Liver (tissue), 9 donors: Measurements from ENCODE around the gene PCDHA11. TPM values are rescaled to one million over a fixed set of nuclear protein-coding genes. Genes with fewer than 3 reads are reported as not detected.

Experiments
- DNase-seq: peaks from one replicate; pipeline ENCODE4 v3.0.0-alpha.2; 2017; ENCODE audit warnings: low spot score
- H3K27ac ChIP-seq, 2 donors: one replicate each; pipeline ENCODE4 v1.7.0; 2013; ENCODE audit warnings: inconsistent platforms in 2 of 2, low read length in 2 of 2, control low read depth in 1 of 2, low read depth in 1 of 2, mild to moderate bottlenecking in 1 of 2
- H3K27me3 ChIP-seq, 4 donors: one replicate each; pipeline versions ENCODE4 v1.6.1 to v1.7.0; 2013; ENCODE audit warnings: low read length in 3 of 4, inconsistent platforms in 1 of 4, mild to moderate bottlenecking in 1 of 4, moderate library complexity in 1 of 4; ENCODE audit not compliant: control insufficient read depth in 4 of 4, insufficient read depth in 4 of 4
- H3K36me3 ChIP-seq, 4 donors: one replicate each; pipeline versions ENCODE4 v1.6.1 to v1.7.0; 2013; ENCODE audit warnings: low read length in 3 of 4, mild to moderate bottlenecking in 3 of 4, low read depth in 1 of 4, moderate library complexity in 1 of 4; ENCODE audit not compliant: control insufficient read depth in 4 of 4, insufficient read depth in 3 of 4
- H3K4me1 ChIP-seq, 4 donors: one replicate each; pipeline versions ENCODE4 v1.6.1 to v1.7.0; 2013; ENCODE audit warnings: low read length in 3 of 4, mild to moderate bottlenecking in 3 of 4, moderate library complexity in 1 of 4; ENCODE audit not compliant: control insufficient read depth in 4 of 4, insufficient read depth in 4 of 4
- H3K4me3 ChIP-seq, 3 donors: one replicate each; pipeline versions ENCODE4 v1.6.1 to v1.7.0; 2013; ENCODE audit warnings: low read length in 3 of 3, control low read depth in 1 of 3, low read depth in 1 of 3, mild to moderate bottlenecking in 1 of 3
- H3K9ac ChIP-seq, 2 donors: one replicate each; pipeline ENCODE4 v1.7.0; 2013; ENCODE audit warnings: low read length in 2 of 2, mild to moderate bottlenecking in 2 of 2, moderate library complexity in 2 of 2, control low read depth in 1 of 2, low read depth in 1 of 2
- H3K9me3 ChIP-seq, 4 donors: one replicate each; pipeline versions ENCODE4 v1.6.1 to v1.7.0; 2013; ENCODE audit warnings: low read length in 3 of 4; ENCODE audit not compliant: control insufficient read depth in 4 of 4
- EGR1 ChIP-seq, 2 donors: IDR thresholded peaks; 2 replicates each; pipeline ENCODE4 v1.6.1; 2016 to 2018; ENCODE audit warnings: antibody characterized with exemption in 2 of 2, low read depth in 2 of 2
- FOXA1 ChIP-seq: IDR thresholded peaks from 2 replicates; pipeline ENCODE4 v1.6.1; 2016; ENCODE audit warnings: antibody characterized with exemption
- FOXA2 ChIP-seq: IDR thresholded peaks from 2 replicates; pipeline ENCODE4 v1.6.1; 2016; ENCODE audit warnings: antibody characterized with exemption
- GABPA ChIP-seq, 2 donors: IDR thresholded peaks in 1 of 2; conservative IDR thresholded peaks in 1 of 2; 2 replicates each; pipeline ENCODE4 v1.6.1; 2016; ENCODE audit warnings: antibody characterized with exemption in 2 of 2, mild to moderate bottlenecking in 1 of 2, moderate library complexity in 1 of 2
- HNF4A ChIP-seq, 2 donors: conservative IDR thresholded peaks; 2 replicates each; pipeline ENCODE4 v1.6.1; 2016; ENCODE audit warnings: antibody characterized with exemption in 2 of 2, mild to moderate bottlenecking in 2 of 2
- HNF4G ChIP-seq: IDR thresholded peaks from 2 replicates; pipeline ENCODE4 v1.6.1; 2016; ENCODE audit warnings: antibody characterized with exemption
- JUND ChIP-seq, 2 donors: IDR thresholded peaks; 2 replicates each; pipeline ENCODE4 v1.6.1; 2016; ENCODE audit warnings: antibody characterized with exemption in 2 of 2
- MAX ChIP-seq: IDR thresholded peaks from 2 replicates; pipeline ENCODE4 v1.6.1; 2016; ENCODE audit warnings: antibody characterized with exemption
- RAD21 ChIP-seq, 2 donors: IDR thresholded peaks; 2 replicates each; pipeline ENCODE4 v1.6.1; 2016; ENCODE audit warnings: antibody characterized with exemption in 2 of 2, mild to moderate bottlenecking in 2 of 2
- RXRA ChIP-seq, 2 donors: IDR thresholded peaks; 2 replicates each; pipeline ENCODE4 v1.6.1; 2017 to 2018; ENCODE audit warnings: antibody characterized with exemption in 2 of 2, mild to moderate bottlenecking in 1 of 2
- SP1 ChIP-seq: IDR thresholded peaks from 2 replicates; pipeline ENCODE4 v1.6.1; 2018; ENCODE audit warnings: antibody characterized with exemption, mild to moderate bottlenecking
- TAF1 ChIP-seq: conservative IDR thresholded peaks from 2 replicates; pipeline ENCODE4 v1.6.1; 2016; ENCODE audit warnings: antibody characterized with exemption, mild to moderate bottlenecking
- YY1 ChIP-seq: IDR thresholded peaks from 2 replicates; pipeline ENCODE4 v1.6.1; 2016; ENCODE audit warnings: antibody characterized with exemption, mild to moderate bottlenecking
- WGBS: extraction: QIAGEN DNeasy Blood & Tissue Kit; methylation state at CpG from one replicate; pipeline ENCODE4 v1.1.7; 2013; 5-methylcytosine and 5-hydroxymethylcytosine counted together
- polyA plus RNA-seq, 2 donors: library from polyadenylated mRNA; stranded (reverse) in 1 of 2; unstranded in 1 of 2; fragments of 200-250 nt in 1 of 2; fragments of >200 nt in 1 of 2; fragmentation: Nextera tagmentation in 1 of 2; extraction: Ambion mirVana in 1 of 2; gene quantifications; one replicate each; pipeline versions ENCODE4 v1.2.1 to v1.2.3, GENCODE V29; 2013 to 2015
- total RNA-seq, 2 donors: library from RNA; depleted of rRNA; stranded (reverse); fragments of >200 nt; gene quantifications; one replicate each; pipeline ENCODE4 v1.2.3, GENCODE V29; 2014
- TF ChIP-seq, protein P1 (sequence below): IDR thresholded peaks from 2 replicates; pipeline ENCODE4 v1.6.1; 2016; ENCODE audit warnings: antibody characterized with exemption, mild to moderate bottlenecking
- TF ChIP-seq, protein P2 (sequence below): IDR thresholded peaks from 2 replicates; pipeline ENCODE4 v1.6.1; 2016; ENCODE audit warnings: antibody characterized with exemption
- TF ChIP-seq, protein P3 (sequence below): fragments of 150-350 bp; IDR thresholded peaks from 2 replicates; pipeline ENCODE4 v1.5.1; 2017; ENCODE audit warnings: improper control_type of control experiment, low read depth, low read length; ENCODE audit not compliant: missing input control
- donor health status: healthy.
- donor health status: healthy.
- donor health status: healthy.
- donor health status: healthy.
- donor health status: healthy.

Gene PCDHA11
- total and polyA plus RNA-seq, 4 donors: under 0.01 to 0.19 (median 0.05) TPM; not detected in 1

DNA sequence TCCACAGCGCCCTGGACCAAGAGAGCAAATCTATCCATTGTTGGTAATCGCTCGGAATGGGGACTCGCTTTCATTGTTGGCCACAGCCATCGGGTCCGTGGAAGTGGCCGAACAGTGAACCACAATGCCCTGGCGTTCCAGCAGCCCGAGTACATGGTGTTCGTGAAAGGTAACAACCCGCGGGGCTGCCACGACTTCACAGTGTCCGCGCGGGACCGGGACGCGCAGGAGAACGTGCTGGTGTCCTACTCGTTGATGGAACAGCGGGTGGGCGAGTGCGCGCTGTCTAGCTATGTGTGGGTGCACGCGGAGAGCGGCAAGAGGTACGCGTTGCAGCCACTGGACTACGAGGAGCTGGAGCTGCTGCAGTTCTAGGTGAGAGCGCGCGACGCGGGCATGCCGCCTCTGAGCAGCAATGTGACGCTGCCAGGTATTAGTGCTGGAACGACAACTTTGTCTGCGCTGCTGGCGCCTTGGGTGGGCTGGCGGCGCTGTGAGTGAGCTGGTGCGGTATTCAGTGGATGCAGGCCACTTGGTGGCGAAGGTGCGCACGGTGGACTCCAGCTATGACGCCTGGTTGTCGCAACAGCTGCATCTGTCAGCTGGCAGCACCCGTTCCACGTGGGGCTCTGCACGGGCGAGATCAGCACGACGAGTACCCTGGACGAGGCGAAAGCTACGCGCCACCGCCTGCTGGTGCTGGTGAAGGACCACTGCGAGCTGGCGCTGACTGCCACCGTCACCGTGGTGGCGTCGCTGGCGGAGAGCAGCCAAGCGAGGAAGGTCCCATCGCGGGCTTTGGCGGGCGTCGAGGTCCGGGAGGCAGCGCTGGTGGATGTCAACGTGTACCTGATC, 6.1 kb upstream of the PCDHA11 start:
- TF ChIP-seq, protein P1, sequence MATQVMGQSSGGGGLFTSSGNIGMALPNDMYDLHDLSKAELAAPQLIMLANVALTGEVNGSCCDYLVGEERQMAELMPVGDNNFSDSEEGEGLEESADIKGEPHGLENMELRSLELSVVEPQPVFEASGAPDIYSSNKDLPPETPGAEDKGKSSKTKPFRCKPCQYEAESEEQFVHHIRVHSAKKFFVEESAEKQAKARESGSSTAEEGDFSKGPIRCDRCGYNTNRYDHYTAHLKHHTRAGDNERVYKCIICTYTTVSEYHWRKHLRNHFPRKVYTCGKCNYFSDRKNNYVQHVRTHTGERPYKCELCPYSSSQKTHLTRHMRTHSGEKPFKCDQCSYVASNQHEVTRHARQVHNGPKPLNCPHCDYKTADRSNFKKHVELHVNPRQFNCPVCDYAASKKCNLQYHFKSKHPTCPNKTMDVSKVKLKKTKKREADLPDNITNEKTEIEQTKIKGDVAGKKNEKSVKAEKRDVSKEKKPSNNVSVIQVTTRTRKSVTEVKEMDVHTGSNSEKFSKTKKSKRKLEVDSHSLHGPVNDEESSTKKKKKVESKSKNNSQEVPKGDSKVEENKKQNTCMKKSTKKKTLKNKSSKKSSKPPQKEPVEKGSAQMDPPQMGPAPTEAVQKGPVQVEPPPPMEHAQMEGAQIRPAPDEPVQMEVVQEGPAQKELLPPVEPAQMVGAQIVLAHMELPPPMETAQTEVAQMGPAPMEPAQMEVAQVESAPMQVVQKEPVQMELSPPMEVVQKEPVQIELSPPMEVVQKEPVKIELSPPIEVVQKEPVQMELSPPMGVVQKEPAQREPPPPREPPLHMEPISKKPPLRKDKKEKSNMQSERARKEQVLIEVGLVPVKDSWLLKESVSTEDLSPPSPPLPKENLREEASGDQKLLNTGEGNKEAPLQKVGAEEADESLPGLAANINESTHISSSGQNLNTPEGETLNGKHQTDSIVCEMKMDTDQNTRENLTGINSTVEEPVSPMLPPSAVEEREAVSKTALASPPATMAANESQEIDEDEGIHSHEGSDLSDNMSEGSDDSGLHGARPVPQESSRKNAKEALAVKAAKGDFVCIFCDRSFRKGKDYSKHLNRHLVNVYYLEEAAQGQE: no peak
- TF ChIP-seq EGR1 (IDR thresholded peaks at IDR 0.05; ENCODE audit: low read depth in 2 of 2): no peak
- TF ChIP-seq TAF1: no peak
- no peak for TF ChIP-seq RAD21 (IDR thresholded peaks at IDR 0.05)
- TF ChIP-seq RXRA (IDR thresholded peaks at IDR 0.05): no peak
- TF ChIP-seq MAX: no peak
- no peak for TF ChIP-seq HNF4A (conservative IDR thresholded peaks at IDR 0.05)
- TF ChIP-seq GABPA (IDR thresholded peaks at IDR 0.05 in 1 of 2, conservative IDR thresholded peaks at IDR 0.05 in 1 of 2): no peak
- no peak for TF ChIP-seq HNF4G
- TF ChIP-seq YY1: no peak
- TF ChIP-seq JUND (IDR thresholded peaks at IDR 0.05): no peak
- TF ChIP-seq SP1: no peak
- TF ChIP-seq, protein P2, sequence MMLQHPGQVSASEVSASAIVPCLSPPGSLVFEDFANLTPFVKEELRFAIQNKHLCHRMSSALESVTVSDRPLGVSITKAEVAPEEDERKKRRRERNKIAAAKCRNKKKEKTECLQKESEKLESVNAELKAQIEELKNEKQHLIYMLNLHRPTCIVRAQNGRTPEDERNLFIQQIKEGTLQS: no peak
- TF ChIP-seq, protein P3, sequence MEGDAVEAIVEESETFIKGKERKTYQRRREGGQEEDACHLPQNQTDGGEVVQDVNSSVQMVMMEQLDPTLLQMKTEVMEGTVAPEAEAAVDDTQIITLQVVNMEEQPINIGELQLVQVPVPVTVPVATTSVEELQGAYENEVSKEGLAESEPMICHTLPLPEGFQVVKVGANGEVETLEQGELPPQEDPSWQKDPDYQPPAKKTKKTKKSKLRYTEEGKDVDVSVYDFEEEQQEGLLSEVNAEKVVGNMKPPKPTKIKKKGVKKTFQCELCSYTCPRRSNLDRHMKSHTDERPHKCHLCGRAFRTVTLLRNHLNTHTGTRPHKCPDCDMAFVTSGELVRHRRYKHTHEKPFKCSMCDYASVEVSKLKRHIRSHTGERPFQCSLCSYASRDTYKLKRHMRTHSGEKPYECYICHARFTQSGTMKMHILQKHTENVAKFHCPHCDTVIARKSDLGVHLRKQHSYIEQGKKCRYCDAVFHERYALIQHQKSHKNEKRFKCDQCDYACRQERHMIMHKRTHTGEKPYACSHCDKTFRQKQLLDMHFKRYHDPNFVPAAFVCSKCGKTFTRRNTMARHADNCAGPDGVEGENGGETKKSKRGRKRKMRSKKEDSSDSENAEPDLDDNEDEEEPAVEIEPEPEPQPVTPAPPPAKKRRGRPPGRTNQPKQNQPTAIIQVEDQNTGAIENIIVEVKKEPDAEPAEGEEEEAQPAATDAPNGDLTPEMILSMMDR: no peak
- TF ChIP-seq FOXA2: no peak
- TF ChIP-seq FOXA1: no peak
- no peak overlapping the region for H3K27ac ChIP-seq
- H3K27me3 ChIP-seq: peaks cover 0 to 8% (median 6%) of the 10 kb centered on the region in 4 donors
- WGBS: 38% methylated on average over 76 of the region's 76 CpGs
- DNase-seq: no peak
- H3K9ac ChIP-seq: no peak overlapping the region
- peak overlapping the region in 1 of 3 donors; percentile 24 for H3K4me3 ChIP-seq
- peaks cover 0 to 4% (median 0%) of the 10 kb centered on the region in 4 donors for H3K36me3 ChIP-seq
- H3K4me1 ChIP-seq: no peaks in the 10 kb centered on the region
- H3K9me3 ChIP-seq: peaks cover 9 to 29% (median 26%) of the 10 kb centered on the region in 4 donors

DNA sequence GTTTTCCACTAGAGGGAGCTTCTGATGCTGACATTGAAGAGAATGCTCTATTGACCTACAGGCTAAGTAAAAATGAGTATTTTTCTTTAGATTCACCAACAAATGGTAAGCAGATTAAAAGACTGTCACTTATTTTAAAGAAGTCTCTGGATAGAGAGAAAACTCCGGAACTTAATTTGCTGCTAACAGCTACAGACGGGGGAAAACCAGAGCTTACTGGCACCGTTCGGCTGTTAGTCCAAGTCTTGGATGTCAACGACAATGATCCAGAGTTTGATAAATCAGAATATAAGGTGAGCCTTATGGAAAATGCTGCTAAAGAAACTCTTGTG, 764 bp downstream of the PCDHA11 start:
- TF ChIP-seq EGR1 (IDR thresholded peaks at IDR 0.05; ENCODE audit: low read depth in 2 of 2): no peak
- Histone ChIP-seq H3K27me3 (peaks cover 0 to 11% (median 5%) of the 10 kb centered on the region in 4 donors), H3K4me1 (no peaks in the 10 kb centered on the region), H3K9ac (no peak overlapping the region), H3K27ac (no peak overlapping the region), H3K36me3 (no peaks in the 10 kb centered on the region), H3K4me3 (no peak overlapping the region), H3K9me3 (peaks cover 12 to 23% (median 17%) of the 10 kb centered on the region in 4 donors)
- 48% methylated on average over 5 of the region's 5 CpGs for WGBS
- no peak for DNase-seq
